Stomach smooth muscle (tissue), 2 donors: ENCODE data around the gene RADX.

ENCODE experiments used
- H3K27ac ChIP-seq: one replicate; pipeline ENCODE4 v1.7.0; 2013; ENCODE audit warnings: mild to moderate bottlenecking, low read length, inconsistent platforms
- H3K27me3 ChIP-seq, 2 donors: one replicate each; pipeline ENCODE4 v1.7.0; 2013; ENCODE audit warnings: low read length in 2 of 2; ENCODE audit not compliant: insufficient read depth in 2 of 2, control insufficient read depth in 1 of 2
- H3K36me3 ChIP-seq, 2 donors: one replicate each; pipeline ENCODE4 v1.7.0; 2013; ENCODE audit warnings: low read length in 2 of 2; ENCODE audit not compliant: control insufficient read depth in 2 of 2, insufficient read depth in 2 of 2
- H3K4me1 ChIP-seq: one replicate; pipeline ENCODE4 v1.7.0; 2013; ENCODE audit warnings: low read length; ENCODE audit not compliant: control insufficient read depth, insufficient read depth
- H3K4me3 ChIP-seq, 2 donors: one replicate each; pipeline ENCODE4 v1.7.0; 2013; ENCODE audit warnings: low read length in 2 of 2
- H3K9ac ChIP-seq, 2 donors: one replicate each; pipeline ENCODE4 v1.7.0; 2013; ENCODE audit warnings: low read length in 2 of 2, mild to moderate bottlenecking in 1 of 2
- H3K9me3 ChIP-seq, 2 donors: one replicate each; pipeline ENCODE4 v1.7.0; 2013; ENCODE audit warnings: low read length in 2 of 2; ENCODE audit not compliant: control insufficient read depth in 2 of 2
- donor health status: healthy.
- donor health status: Pancreatic carcinoma.

The RADX gene, protein sequence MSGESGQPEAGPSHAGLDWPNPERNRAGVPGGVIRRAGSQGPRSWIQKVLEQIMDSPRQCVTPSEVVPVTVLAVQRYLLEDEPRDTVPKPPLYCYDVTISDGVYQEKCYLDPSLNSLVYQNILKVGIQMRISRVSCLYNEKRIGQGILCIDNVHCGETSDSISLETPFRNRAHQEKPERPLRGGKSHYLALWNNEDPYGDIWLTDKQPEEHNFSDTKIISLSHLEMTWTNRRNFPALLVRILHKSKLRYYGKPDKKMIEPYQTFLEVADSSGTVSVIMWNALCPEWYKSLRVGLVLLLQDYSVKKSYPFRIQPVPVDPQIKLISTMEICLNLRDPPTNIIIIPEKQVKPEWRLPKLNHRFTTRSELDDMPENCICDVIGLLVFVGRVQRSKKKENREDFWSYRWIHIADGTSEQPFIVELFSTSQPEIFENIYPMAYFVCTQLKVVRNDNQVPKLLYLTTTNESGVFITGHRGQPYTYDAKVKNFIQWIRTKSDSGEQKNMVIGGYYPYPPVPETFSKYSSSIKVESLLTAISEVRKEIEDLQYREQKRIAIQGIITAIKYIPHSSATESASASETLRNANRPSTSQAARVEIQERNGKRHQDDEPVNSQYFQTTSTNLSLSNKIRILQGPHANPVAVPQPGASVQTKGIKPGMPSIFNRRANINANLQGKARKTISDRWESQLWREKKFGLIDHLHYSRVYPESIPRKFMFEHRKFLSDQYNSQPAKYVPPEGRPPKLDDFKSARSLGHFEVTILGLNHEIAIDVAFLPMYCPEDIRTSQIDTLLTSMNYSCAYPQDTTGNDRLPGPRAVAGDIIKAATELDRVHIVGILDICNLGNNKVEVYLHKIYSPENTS

DNA sequence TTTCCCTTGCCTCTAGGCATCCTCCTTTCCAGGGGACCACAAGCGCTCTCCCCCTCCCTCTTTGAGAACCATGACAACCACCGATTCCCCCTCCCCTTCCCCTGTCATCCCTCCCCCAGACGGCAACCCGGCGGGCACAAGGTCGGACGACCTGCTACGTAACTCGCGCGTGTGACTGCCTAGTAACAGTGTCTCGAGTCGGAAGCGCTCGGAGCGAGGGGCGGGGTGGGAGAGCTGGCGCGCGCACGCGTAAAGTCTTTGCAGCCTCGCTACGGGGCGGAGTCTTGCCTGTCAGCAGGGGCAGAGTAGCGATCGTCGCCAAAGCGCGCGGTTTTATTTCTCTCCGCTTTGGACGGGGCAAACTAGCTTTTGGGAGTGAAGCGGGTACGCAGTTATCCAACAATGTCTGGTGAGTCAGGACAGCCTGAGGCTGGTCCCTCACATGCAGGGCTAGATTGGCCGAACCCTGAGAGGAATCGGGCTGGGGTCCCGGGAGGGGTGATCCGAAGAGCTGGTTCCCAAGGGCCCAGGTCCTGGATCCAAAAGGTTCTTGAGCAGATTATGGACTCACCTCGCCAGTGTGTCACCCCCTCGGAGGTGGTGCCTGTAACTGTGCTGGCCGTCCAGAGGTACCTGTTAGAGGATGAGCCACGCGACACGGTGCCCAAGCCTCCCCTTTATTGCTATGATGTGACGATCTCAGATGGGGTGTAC is at the start of gene RADX:
Gene RADX, plus strand, starts transcription at position 300 of the 714 bp plus-strand sequence. Its CDS starts 103 bp downstream, at position 403.
- Histone ChIP-seq H3K4me3 (peak within 1 kb of the TSS; percentile 70 to 79), H3K27me3 (peaks cover 0 to 6% of the 10 kb centered on the region in 2 donors), H3K9ac (peak within 1 kb of the TSS in 1 of 2 donors; percentile 51), H3K9me3 (no peaks in the 10 kb centered on the region), H3K4me1 (peaks cover 4% of the 10 kb centered on the region), H3K27ac (no peak within 1 kb of the TSS), H3K36me3 (no peaks in the 10 kb centered on the region)

- H3K27ac ChIP-seq: no peak overlapping the region
- H3K27me3 ChIP-seq: peaks cover 0 to 16% of the 10 kb centered on the region in 2 donors
- H3K9ac ChIP-seq: no peak overlapping the region
- no peaks in the 10 kb centered on the region for H3K36me3 ChIP-seq
- no peaks in the 10 kb centered on the region for H3K9me3 ChIP-seq
- no peaks in the 10 kb centered on the region for H3K4me1 ChIP-seq
- H3K4me3 ChIP-seq: no peak overlapping the region
Observed at GRCh38 chrX:106564986-106565385, 46.8 kb upstream of the RADX start.

GRCh38 chrX:106566362-106566761 is 45.4 kb upstream of the RADX start:
- H3K36me3 ChIP-seq: no peaks in the 10 kb centered on the region
- peaks cover 0 to 16% of the 10 kb centered on the region in 2 donors for H3K27me3 ChIP-seq
- H3K4me3 ChIP-seq: no peak overlapping the region
- H3K27ac ChIP-seq: no peak overlapping the region
- no peak overlapping the region for H3K9ac ChIP-seq
- H3K9me3 ChIP-seq: no peaks in the 10 kb centered on the region
- no peaks in the 10 kb centered on the region for H3K4me1 ChIP-seq

DNA sequence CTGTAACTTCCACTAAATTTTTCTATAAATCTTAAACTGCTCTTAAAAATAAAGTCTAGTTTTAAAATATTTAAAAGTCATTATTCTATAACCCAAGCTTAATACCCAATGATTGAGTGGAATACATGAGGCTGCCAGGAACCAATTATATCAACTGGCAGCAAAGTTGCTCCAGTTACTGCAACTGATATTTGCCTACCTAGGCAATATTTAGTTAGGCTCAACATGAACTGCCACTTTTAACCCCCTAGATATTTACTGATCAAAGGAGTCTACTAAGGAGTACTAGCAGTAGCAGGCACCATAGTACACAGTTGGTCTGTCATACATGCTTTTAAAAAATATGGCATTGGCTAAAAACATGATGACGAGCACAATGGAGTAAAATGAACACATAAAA is 29.9 kb upstream of the RADX start:
- Histone ChIP-seq H3K4me1 (no peaks in the 10 kb centered on the region), H3K36me3 (no peaks in the 10 kb centered on the region), H3K9me3 (peaks cover 0 to 2% of the 10 kb centered on the region in 2 donors), H3K4me3 (no peak overlapping the region), H3K27me3 (no peaks in the 10 kb centered on the region), H3K9ac (no peak overlapping the region), H3K27ac (no peak overlapping the region)

- Histone ChIP-seq H3K36me3 (no peaks in the 10 kb centered on the region), H3K4me3 (no peak overlapping the region), H3K9me3 (no peaks in the 10 kb centered on the region), H3K27ac (no peak overlapping the region), H3K4me1 (no peaks in the 10 kb centered on the region), H3K27me3 (no peaks in the 10 kb centered on the region), H3K9ac (no peak overlapping the region)
Observed at GRCh38 chrX:106585478-106585877, 26.3 kb upstream of the RADX start.

DNA sequence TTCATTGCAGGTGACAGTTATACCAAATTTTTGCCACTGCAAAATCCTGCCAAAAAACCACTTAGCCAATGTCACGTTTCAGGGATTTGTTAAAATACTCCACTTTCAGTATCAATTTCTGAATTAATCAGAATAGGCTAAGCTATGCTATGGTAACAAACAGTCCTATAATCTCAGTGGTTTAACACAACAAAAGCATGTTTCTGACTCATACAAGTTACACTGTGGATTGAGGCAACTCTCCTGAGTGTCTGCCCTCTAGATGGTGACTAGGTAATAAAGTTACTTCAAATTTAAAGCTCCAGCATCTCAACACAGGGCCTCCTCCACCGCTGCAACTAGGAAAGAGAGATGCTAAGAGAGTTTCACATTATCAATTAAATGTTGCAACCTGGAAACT is 23.0 kb upstream of the RADX start:
- Histone ChIP-seq H3K9ac (no peak overlapping the region), H3K36me3 (no peaks in the 10 kb centered on the region), H3K4me1 (no peaks in the 10 kb centered on the region), H3K9me3 (no peaks in the 10 kb centered on the region), H3K27ac (no peak overlapping the region), H3K27me3 (peaks cover 0 to 2% of the 10 kb centered on the region in 2 donors), H3K4me3 (no peak overlapping the region)

DNA sequence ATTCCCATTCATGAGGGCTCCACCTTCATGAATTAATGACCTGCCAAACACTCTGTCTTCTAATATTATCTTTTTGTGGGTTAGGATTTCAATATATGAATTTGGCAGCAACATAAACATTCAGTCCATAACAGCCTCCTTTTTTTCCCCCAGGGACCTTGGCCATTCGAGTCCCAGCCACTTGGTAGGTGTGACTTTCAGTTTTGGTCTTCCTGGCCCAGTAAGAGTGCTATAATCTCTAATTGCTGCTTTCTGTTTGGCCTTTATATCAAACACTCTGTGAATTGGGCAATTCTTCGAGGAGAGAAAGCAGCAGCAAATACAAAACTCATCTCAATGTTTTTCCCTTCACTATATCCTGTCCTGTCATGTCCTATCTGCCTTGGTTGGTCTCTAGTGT is 12.4 kb upstream of the RADX start:
- Histone ChIP-seq H3K9me3 (no peaks in the 10 kb centered on the region), H3K27me3 (no peaks in the 10 kb centered on the region), H3K9ac (no peak overlapping the region), H3K4me3 (no peak overlapping the region), H3K36me3 (no peaks in the 10 kb centered on the region), H3K4me1 (no peaks in the 10 kb centered on the region), H3K27ac (no peak overlapping the region)

DNA sequence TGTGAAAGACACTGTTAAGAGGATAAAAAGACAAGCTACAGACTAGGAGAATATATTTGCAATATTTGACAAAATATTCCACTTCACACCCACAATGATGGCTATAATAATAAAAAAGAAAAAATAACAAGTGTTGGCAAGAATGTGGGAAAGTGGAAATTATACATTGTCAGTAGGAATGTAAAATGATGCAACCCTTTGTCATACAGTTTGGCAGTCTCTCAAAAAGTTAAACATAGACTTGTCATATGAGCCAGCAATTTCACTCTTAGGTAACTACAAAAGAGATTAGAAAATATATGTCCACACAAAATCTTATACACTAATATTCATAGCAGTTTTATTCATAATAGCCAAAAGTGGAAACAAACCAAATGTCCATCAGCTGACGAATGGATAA is 5.2 kb upstream of the RADX start:
- no peaks in the 10 kb centered on the region for H3K4me1 ChIP-seq
- H3K27me3 ChIP-seq: peaks cover 0 to 2% of the 10 kb centered on the region in 2 donors
- H3K36me3 ChIP-seq: no peaks in the 10 kb centered on the region
- no peak overlapping the region for H3K9ac ChIP-seq
- no peaks in the 10 kb centered on the region for H3K9me3 ChIP-seq
- no peak overlapping the region for H3K27ac ChIP-seq
- H3K4me3 ChIP-seq: no peak overlapping the region

- Histone ChIP-seq H3K9me3 (no peaks in the 10 kb centered on the region), H3K27me3 (peaks cover 0 to 2% of the 10 kb centered on the region in 2 donors), H3K4me3 (no peak overlapping the region), H3K27ac (no peak overlapping the region), H3K36me3 (no peaks in the 10 kb centered on the region), H3K9ac (no peak overlapping the region), H3K4me1 (peaks cover 4% of the 10 kb centered on the region)
Observed at GRCh38 chrX:106608016-106608415, 3.8 kb upstream of the RADX start.

- Histone ChIP-seq H3K27me3 (peaks cover 0 to 6% of the 10 kb centered on the region in 2 donors), H3K4me3 (peak overlapping the region; percentile 70 to 79), H3K9me3 (no peaks in the 10 kb centered on the region), H3K27ac (no peak overlapping the region), H3K9ac (peak overlapping the region in 1 of 2 donors; percentile 51), H3K36me3 (no peaks in the 10 kb centered on the region), H3K4me1 (peaks cover 4% of the 10 kb centered on the region)
Observed at GRCh38 chrX:106611317-106611678, 480 bp upstream of the RADX start.
